Fibroblast of the aortic adventitia (primary cell): Measurements from ENCODE around the gene FLRT1. TPM values are rescaled to one million over a fixed set of nuclear protein-coding genes. Genes with fewer than 3 reads are reported as not detected.

Source experiments
- DNase-seq: peaks from one replicate; pipeline ENCODE4 v3.0.0-alpha.2; 2010; ENCODE audit warnings: low read depth
- H3K4me3 ChIP-seq: 2 replicates; pipeline ENCODE4 v1.5.1; 2011; ENCODE audit warnings: low read depth, mild to moderate bottlenecking, control low read depth, low read length, moderate library complexity
- total RNA-seq: library from RNA; depleted of rRNA; stranded (reverse); fragments of >200 nt; gene quantifications from 2 replicates; pipeline ENCODE4 v1.2.3, GENCODE V29; 2012; ENCODE audit warnings: low replicate concordance
- TF ChIP-seq, protein P1 (sequence below): IDR thresholded peaks from 2 replicates; pipeline ENCODE4 v1.5.1; 2011; ENCODE audit warnings: mild to moderate bottlenecking, low read length, control low read depth, inconsistent platforms; ENCODE audit not compliant: insufficient read depth

Gene FLRT1
- total RNA-seq, 1 donor, result 0.18 TPM

DNA sequence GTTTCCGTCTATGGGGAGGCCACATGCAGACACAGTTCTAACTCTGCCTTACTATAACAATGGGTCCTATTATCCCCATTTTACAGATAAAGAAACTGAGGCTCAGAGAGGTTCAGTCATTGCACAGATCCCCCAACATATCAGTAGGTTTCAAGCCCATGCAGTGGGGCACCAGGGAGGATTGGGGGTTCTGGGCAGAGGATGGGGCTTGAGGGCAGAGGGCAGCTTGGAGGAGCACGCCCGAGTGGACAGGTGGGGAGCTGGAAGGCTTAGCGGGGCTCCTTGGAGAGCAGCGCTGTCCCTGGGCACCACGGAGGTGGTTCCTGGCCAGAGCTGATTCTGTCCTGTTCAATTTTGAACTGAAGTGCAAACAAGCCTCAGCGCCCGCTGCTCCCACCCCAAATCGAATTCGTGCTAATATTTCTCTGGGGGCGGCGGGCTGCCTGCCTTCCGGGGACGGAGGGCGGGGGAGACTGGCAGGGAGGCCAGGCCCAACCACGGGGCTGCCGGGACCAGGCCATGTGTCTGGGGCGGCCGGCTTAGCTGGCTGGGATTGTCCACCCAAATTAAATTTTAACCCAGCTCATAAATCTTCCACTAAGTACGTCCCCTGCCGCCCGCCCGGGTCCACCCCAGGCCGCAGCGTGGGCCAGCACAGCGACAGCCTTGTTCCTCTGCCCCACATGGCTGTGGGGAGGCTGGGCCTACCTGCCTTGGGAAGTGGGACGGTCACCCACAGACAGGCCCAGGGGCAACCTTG is 49.4 kb downstream of the FLRT1 start:
- TF ChIP-seq, protein P1, sequence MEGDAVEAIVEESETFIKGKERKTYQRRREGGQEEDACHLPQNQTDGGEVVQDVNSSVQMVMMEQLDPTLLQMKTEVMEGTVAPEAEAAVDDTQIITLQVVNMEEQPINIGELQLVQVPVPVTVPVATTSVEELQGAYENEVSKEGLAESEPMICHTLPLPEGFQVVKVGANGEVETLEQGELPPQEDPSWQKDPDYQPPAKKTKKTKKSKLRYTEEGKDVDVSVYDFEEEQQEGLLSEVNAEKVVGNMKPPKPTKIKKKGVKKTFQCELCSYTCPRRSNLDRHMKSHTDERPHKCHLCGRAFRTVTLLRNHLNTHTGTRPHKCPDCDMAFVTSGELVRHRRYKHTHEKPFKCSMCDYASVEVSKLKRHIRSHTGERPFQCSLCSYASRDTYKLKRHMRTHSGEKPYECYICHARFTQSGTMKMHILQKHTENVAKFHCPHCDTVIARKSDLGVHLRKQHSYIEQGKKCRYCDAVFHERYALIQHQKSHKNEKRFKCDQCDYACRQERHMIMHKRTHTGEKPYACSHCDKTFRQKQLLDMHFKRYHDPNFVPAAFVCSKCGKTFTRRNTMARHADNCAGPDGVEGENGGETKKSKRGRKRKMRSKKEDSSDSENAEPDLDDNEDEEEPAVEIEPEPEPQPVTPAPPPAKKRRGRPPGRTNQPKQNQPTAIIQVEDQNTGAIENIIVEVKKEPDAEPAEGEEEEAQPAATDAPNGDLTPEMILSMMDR, result no peak
- no peak overlapping the region for H3K4me3 ChIP-seq
- no peak for DNase-seq

Other genes with a start within 250 kb of the FLRT1 start
- 6.7 and 10.1 TPM in 2 replicates for gene SPINDOC, start 222.5 kb upstream of the FLRT1 start, total RNA-seq
- 11.4 and 12.7 TPM in 2 replicates for gene MARK2, start 196.8 kb upstream of the FLRT1 start, total RNA-seq
- 2.9 and 3.3 TPM in 2 replicates for gene RCOR2, start 118.8 kb upstream of the FLRT1 start, total RNA-seq
- 13.3 and 15.4 TPM in 2 replicates for gene NAA40, start 96.9 kb upstream of the FLRT1 start, total RNA-seq
- gene COX8A, start 61.3 kb upstream of the FLRT1 start, total RNA-seq, result 68.4 and 252 TPM in 2 replicates
- gene OTUB1, start 49.5 kb upstream of the FLRT1 start, total RNA-seq, result 5.5 and 32.4 TPM in 2 replicates
- gene MACROD1, start 130.2 kb downstream of the FLRT1 start, total RNA-seq, result 7.6 and 14.5 TPM in 2 replicates
- 112 and 142 TPM in 2 replicates for gene STIP1, start 150.2 kb downstream of the FLRT1 start, total RNA-seq
- gene FERMT3, start 170.8 kb downstream of the FLRT1 start, total RNA-seq, result 7.0 and 7.2 TPM in 2 replicates
- gene TRPT1, start 190.3 kb downstream of the FLRT1 start, total RNA-seq, result 18.9 and 33.3 TPM in 2 replicates
- 39.0 and 50.9 TPM in 2 replicates for gene NUDT22, start 190.3 kb downstream of the FLRT1 start, total RNA-seq
- 6.5 and 9.0 TPM in 2 replicates for gene DNAJC4, start 194.6 kb downstream of the FLRT1 start, total RNA-seq
- 17.3 and 37.5 TPM in 2 replicates for gene VEGFB, start 198.7 kb downstream of the FLRT1 start, total RNA-seq
- gene FKBP2, start 205.2 kb downstream of the FLRT1 start, total RNA-seq, result 34.3 and 60.3 TPM in 2 replicates
- 42.1 and 264 TPM in 2 replicates for gene PPP1R14B, start 211.0 kb downstream of the FLRT1 start, total RNA-seq
- gene PLCB3, start 215.6 kb downstream of the FLRT1 start, total RNA-seq, result 22.5 and 47.5 TPM in 2 replicates
- 56.2 and 69.6 TPM in 2 replicates for gene BAD, start 248.7 kb downstream of the FLRT1 start, total RNA-seq
- gene GPR137, start 249.9 kb downstream of the FLRT1 start, total RNA-seq, result 14.4 and 20.3 TPM in 2 replicates